ENCODE measurements around the gene HAPSTR1. TPM values are rescaled to one million over a fixed set of nuclear protein-coding genes. Genes with fewer than 3 reads are reported as not detected.

Gene HAPSTR1
- total and polyA plus RNA-seq, 2 of the 13 experiments (the other 11 are each of a cell fraction or from before 2014, with no cell fraction given), result 25.2 to 83.2 TPM

GRCh38 chr16:9050102-9050830, 41.2 kb upstream of the HAPSTR1 start (continued):
- TF ChIP-seq RERE (CRISPR knock-in tag; IDR thresholded peaks at IDR 0.05; ENCODE audit: low read depth), result no peak
- TF ChIP-seq CENPBD1 (CRISPR knock-in tag; IDR thresholded peaks at IDR 0.05; ENCODE audit: borderline replicate concordance, low read depth), result no peak
- peak; percentile 13; the same call in 1 of the 2 replicates for TF ChIP-seq SUZ12 (IDR thresholded peaks at IDR 0.05; ENCODE audit: low read depth, low read length)
- no peak for TF ChIP-seq MBD4 (IDR thresholded peaks at IDR 0.05; ENCODE audit: borderline replicate concordance, low read length)
- TF ChIP-seq ZBTB2 (CRISPR knock-in tag; IDR thresholded peaks at IDR 0.05; ENCODE audit: low read depth), result no peak
- no peak for TF ChIP-seq ZNF672 (CRISPR knock-in tag; IDR thresholded peaks at IDR 0.05)
- peak; percentile 45 for TF ChIP-seq STAG1 (CRISPR knock-in tag; IDR thresholded peaks at IDR 0.05)
- no peak for TF ChIP-seq GTF3A (CRISPR knock-in tag; conservative IDR thresholded peaks at IDR 0.05)
- TF ChIP-seq NRL (CRISPR knock-in tag; IDR thresholded peaks at IDR 0.05; ENCODE audit: borderline replicate concordance), result no peak
- no peak for TF ChIP-seq HIVEP1 (CRISPR knock-in tag; IDR thresholded peaks at IDR 0.05)
- no peak for TF ChIP-seq TBX3 (IDR thresholded peaks at IDR 0.05; ENCODE audit: borderline replicate concordance)
- no peak for TF ChIP-seq ZNF777 (CRISPR knock-in tag; IDR thresholded peaks at IDR 0.05)
- TF ChIP-seq ZNF451 (CRISPR knock-in tag; IDR thresholded peaks at IDR 0.05), result no peak
- TF ChIP-seq SAFB2 (CRISPR knock-in tag; IDR thresholded peaks at IDR 0.05; ENCODE audit: borderline replicate concordance, low read depth), result no peak
- TF ChIP-seq RORA (CRISPR knock-in tag; IDR thresholded peaks at IDR 0.05), result no peak
- no peak for TF ChIP-seq ZBTB10 (CRISPR knock-in tag; IDR thresholded peaks at IDR 0.05; ENCODE audit: borderline replicate concordance)
- peak; percentile 18; the same call in 1 of the 2 replicates for TF ChIP-seq RAD21 (CRISPR knock-in tag; IDR thresholded peaks at IDR 0.05)
- no peak for TF ChIP-seq ZNF674 (CRISPR knock-in tag; IDR thresholded peaks at IDR 0.05; ENCODE audit: low read depth)
- TF ChIP-seq CBX5 (CRISPR knock-in tag; IDR thresholded peaks at IDR 0.05; ENCODE audit: borderline replicate concordance), result no peak
- TF ChIP-seq SMYD3 (CRISPR knock-in tag; IDR thresholded peaks at IDR 0.05), result no peak
- TF ChIP-seq MAFF (IDR thresholded peaks at IDR 0.05; ENCODE audit: low read depth, low read length), result peak; percentile 96
